ENCODE results near the gene NUP210L. TPM values are rescaled to one million over a fixed set of nuclear protein-coding genes. Genes with fewer than 3 reads are reported as not detected.

NUP210L gene
- polyA plus RNA-seq, 2 of the 4 experiments (the other 2 are of a cell fraction) = not detected

- no peak overlapping the region for H3K27ac ChIP-seq
- POLR2A ChIA-PET = interaction anchor here (1.0 kb wide), 1 partner anchor 189 kb away, joined by 3 read pairs; the partner anchor contains the start of gene RPS27
- ATAC-seq = no peak
- H3K9me3 ChIP-seq = no peaks in the 10 kb centered on the region
- no peak for TF ChIP-seq RNF2 (IDR thresholded peaks at IDR 0.05; ENCODE audit: borderline replicate concordance, low read depth)
- TF ChIP-seq RCOR1 (IDR thresholded peaks at IDR 0.05; ENCODE audit: low read depth, low read length) = no peak
- no peak for TF ChIP-seq HES2 (IDR thresholded peaks at IDR 0.05)
- TF ChIP-seq KDM1A (IDR thresholded peaks at IDR 0.05; ENCODE audit: low read depth) = no peak
- no peak for TF ChIP-seq NFE2L2 (conservative IDR thresholded peaks at IDR 0.05; ENCODE audit: low read length)
- no peak for TF ChIP-seq BHLHE40 (IDR thresholded peaks at IDR 0.05; ENCODE audit: low read depth, low read length)
- TF ChIP-seq ATOH8 (CRISPR knock-in tag; IDR thresholded peaks at IDR 0.05; ENCODE audit: low read depth) = no peak
- TF ChIP-seq RAD21 (conservative IDR thresholded peaks at IDR 0.05 in 1 of 2, IDR thresholded peaks at IDR 0.05 in 1 of 2) = no peak
- no peak for TF ChIP-seq BCL3 (IDR thresholded peaks at IDR 0.05)
- no peak for TF ChIP-seq MAZ (IDR thresholded peaks at IDR 0.05; ENCODE audit: borderline replicate concordance, low read depth, low read length)
- TF ChIP-seq ZFP36 (IDR thresholded peaks at IDR 0.05; ENCODE audit: borderline replicate concordance, partially characterized antibody) = no peak
- TF ChIP-seq JUN (IDR thresholded peaks at IDR 0.05) = no peak
- no peak for TF ChIP-seq PHF8 (IDR thresholded peaks at IDR 0.05; ENCODE audit: borderline replicate concordance, low read depth)
- no peak for TF ChIP-seq NPAS2 (CRISPR knock-in tag; IDR thresholded peaks at IDR 0.05; ENCODE audit: borderline replicate concordance)
- no peak for TF ChIP-seq TP53 (CRISPR knock-in tag; IDR thresholded peaks at IDR 0.05)
- TF ChIP-seq TFCP2L1 (CRISPR knock-in tag; IDR thresholded peaks at IDR 0.05) = no peak
- WGBS (ENCODE audit: missing lambda C conversion rate) = 84% methylated on average over 3 of the region's 3 CpGs
- H3K4me1 ChIP-seq = peaks cover 65% of the 10 kb centered on the region
- DNase-seq (ENCODE audit: low read depth in 1 of 2, low spot score in 1 of 2) = no peak
- H3K4me2 ChIP-seq = peak overlapping the region; percentile 98
- H3K4me3 ChIP-seq = no peak overlapping the region
- no peak for FAIRE-seq
- CTCF ChIA-PET = interaction anchor here (0.7 to 1.5 kb wide), 2 partner anchors 19 to 383 kb away, joined by 3 to 6 read pairs; no protein-coding TSS in a partner anchor
Observed at GRCh38 chr1:154179946-154180687, 25.2 kb upstream of the NUP210L start.

DNA sequence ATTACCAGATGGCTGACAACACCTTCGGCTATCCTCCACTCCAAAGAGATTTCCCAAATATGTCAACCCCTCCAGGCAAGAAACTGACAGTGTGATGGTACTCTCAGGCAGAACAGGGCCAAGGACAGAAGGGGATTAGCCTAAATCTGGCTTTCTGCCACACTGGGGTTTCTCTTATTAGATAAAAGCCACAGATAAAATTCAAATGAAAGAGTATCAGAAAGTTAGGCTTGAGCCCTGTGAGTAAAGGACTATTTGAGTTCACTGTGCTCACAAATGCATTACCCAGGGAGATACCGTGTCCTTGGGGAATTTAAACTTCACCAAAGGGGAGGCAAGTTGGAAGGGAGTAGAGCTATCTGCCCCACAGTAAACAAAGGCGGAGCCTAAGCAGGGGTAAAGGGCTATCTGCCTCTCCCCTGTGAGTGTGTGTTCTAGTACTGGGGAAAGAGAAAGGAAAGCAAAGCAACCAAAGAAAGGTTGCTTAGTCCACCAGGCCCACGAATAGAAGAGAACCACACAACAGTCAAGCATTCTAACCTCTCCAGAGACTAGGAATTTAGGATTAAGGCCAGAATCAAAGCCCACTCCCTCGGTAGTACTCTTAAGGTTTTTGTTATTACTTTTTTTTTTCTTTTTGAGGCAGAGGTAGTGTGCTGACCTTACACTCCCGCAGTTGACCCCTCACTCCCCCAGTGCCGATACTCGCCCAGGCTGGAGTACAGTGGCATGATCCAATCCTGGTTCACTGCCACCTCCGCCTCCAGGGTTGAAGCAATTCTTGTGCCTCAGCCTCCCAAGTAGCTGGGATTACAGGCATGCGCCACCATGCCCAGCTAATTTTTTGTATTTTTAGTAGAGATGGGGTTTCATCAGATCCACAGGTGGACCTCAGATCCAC lies 24.3 kb upstream of the NUP210L start:
- Histone ChIP-seq H3K4me1 (peaks cover 64% of the 10 kb centered on the region), H3K4me3 (no peak overlapping the region), H3K9me3 (no peaks in the 10 kb centered on the region), H3K4me2 (peak overlapping the region; percentile 51), H3K27ac (no peak overlapping the region)
- TF ChIP-seq TP53 (CRISPR knock-in tag; IDR thresholded peaks at IDR 0.05) (no peak), CTCF (IDR thresholded peaks at IDR 0.05) (no peak)
- WGBS (ENCODE audit: missing lambda C conversion rate) = 69% methylated on average over 10 of the region's 10 CpGs
- ATAC-seq (no peak), DNase-seq (ENCODE audit: low read depth in 1 of 2, low spot score in 1 of 2) (no peak), FAIRE-seq (no peak)
- ChIA-PET CTCF (interaction anchor here (1.4 kb wide), 1 partner anchor 93 kb away, joined by 4 read pairs; no protein-coding TSS in a partner anchor), POLR2A (no interaction called here)
